ENCODE data around the gene ASAH2.
"Not testable (repeated sequence)": the region's sequence is repeated elsewhere in the genome, so short reads cannot be mapped to it uniquely, and the experiment has no call there.

ASAH2 gene

DNA sequence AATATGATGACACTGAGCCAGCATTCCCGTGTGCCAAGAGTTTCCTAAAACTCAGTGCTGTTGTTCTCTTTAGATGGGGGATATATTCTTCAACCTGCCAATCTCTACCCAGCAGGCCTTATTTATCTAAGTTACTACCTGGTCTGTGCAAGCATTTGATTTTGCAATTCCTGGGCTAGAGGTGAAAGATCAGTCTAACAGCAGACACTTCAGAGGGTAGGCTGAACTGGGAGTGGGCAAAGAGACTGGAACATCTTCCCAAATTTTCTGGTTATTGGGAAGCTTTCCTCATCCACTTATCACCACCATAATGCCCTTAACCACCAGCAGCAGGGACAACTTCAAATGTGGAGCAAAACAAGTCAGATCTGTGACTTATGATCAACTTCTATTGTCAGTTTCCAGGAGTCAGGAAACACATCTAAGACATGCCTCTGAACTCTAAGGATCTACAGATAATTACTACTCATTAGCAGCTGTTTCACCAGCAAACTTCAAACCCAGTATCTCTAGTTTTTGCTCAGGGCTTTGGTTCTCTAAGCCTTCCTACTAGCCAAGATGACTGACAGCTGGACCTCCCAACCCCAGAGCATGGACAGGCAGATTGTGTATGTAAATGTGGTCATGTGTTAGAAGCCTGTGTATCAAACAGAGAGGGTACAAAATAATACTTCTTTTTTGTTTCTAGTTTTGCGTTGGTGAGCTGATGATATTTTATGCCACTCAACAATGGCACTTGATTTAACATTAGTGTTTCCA is 1.0 kb downstream of the ASAH2 start:
- DNase-seq = no peak

DNA sequence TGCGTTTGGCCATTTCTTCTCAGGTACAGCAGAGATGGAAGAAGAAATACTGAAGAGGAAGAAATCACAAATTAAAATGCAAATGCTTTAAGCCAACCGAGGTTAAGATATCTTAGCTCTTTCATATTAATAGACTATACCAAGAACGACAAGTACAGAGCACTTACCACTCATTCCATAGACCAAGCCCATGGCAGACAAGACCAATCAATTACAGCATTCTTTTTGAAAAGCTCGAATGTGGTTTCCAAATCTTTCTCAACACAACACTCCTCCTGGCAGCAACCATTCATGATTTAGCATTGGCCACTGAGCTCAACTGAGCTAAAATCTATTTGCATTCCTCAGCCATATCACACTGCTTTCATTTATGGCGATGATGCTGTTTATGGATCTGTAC is 2.7 kb downstream of the ASAH2 start:
- no peak for DNase-seq

- DNase-seq = no peak
These were observed 3.3 kb downstream of the ASAH2 start for GRCh38 chr10:50248062-50248461.

GRCh38 chr10:50244201-50244600 is 7.1 kb downstream of the ASAH2 start:
- no peak for DNase-seq

DNA sequence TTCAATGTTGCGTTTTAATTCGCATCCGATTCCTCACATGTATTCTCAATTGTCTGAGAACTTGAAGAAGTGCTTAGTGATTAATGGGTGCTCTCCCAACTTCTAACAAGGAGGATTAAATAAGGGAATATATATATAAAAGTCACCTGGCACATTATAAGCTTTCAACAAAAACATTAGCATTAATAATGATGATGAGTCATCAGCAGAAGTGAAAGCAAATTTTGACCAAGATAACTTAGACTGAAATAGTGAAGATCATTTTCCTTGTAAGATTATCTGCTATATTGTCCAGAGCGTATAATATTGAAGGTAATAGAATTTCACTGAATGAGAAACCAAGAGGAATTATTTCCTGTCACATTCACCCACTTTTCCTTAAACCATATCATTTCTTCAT is 8.5 kb downstream of the ASAH2 start:
- DNase-seq = no peak

DNA sequence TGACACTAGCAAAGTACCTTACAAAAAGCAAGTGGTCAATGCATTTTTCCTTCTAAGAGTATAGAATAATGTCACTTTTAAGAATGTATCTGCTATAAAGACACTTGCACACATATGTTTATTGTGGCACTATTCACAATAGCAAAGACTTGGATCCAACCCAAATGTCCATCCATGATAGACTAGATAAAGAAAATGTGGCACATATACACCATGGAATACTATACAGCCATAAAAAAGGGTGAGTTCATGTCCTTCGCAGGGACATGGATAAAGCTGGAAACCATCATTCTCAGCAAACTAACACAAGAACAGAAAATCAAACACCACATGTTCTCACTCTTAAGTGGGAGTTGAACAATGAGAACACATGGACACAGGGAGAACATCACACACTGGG is 9.8 kb downstream of the ASAH2 start:
- DNase-seq = not testable (repeated sequence)

- no peak for DNase-seq
These were observed 16.8 kb downstream of the ASAH2 start for GRCh38 chr10:50234486-50234885.

DNA sequence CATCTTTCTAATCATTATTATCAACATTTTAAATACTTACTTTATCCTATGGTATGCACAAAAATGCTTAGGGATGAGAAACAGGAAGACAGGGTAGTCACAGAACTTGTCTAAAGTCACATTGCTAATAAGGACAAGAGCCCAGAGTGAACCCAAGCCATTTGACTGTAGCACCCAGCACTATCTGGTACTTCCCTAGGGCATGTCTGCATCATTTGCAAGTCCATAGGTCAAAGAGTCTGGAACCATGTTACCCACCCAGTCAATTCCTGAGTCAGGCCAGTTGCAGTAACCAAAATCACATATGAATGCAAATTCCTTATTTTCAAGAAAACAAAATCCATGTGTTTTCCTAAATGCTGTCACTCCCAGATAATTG is 19.1 kb downstream of the ASAH2 start:
- DNase-seq = no peak

GRCh38 chr10:50231515-50232260 is 19.6 kb downstream of the ASAH2 start:
- DNase-seq = no peak

DNA sequence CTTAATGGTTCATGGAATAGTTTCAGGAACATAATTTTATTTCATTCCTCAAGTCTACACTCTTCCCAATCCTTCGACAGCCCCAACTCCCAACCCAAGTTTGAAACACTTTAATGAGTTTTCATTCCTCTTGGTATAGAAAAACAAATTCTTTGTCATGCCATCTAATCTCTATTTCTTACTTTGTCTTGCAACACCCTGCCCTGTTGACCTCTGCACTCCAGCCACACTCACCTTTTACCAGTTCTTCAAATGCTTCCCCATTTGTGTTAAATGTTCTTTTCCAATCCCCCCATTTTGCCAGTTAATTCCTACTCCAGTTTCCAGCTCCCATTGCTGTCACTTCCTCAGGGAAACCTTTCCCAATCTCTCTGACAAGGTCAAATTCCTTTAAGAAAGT is 21.9 kb downstream of the ASAH2 start:
- DNase-seq = no peak

GRCh38 chr10:50228672-50229071 is 22.6 kb downstream of the ASAH2 start:
- no peak for DNase-seq

GRCh38 chr10:50226610-50227009 is 24.7 kb downstream of the ASAH2 start:
- DNase-seq = no peak

- peak in 1 of 2 donors; percentile 14 for DNase-seq
These were observed 26.9 kb downstream of the ASAH2 start for GRCh38 chr10:50224330-50224952.

GRCh38 chr10:50222199-50222598 is 29.1 kb downstream of the ASAH2 start:
- DNase-seq = no peak

DNA sequence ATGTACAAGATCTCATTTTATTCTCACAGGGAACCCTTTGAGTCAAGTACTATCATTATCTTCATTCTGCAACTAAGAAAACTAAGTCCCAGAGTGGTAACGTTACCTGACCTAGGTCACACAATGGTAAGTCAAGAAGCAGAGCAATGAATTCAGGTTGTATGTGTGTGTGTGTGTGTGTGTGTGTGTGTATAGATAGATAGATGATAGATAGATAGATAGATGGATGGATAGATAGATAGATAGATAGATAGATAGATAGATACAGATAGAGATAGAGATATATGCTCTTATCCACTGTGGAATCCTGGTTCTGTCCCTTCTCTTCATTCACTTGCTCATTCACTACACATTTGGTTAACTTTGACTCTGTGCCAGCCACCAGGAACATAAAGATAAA is 29.8 kb downstream of the ASAH2 start:
- DNase-seq = no peak

DNA sequence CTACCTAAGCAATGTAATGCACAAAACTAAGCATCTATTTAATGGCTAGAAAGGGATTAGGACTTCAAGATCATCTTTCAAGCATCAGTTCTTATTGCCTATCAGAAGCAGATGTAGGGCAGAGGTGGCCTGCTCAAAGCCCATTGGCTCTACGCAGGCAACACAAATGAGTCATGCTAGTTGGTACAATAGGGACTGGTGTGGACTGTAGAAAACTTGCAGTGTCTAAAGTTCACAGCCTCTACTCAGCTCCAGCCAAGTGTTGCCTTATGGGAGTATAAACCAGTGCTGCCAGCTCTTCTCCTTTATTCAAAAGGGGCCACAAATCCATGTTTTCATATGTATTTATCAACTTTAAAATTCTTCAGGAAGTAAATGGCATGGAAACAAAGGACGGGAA is 31.7 kb downstream of the ASAH2 start:
- DNase-seq = no peak

- DNase-seq = no peak
These were observed 32.1 kb downstream of the ASAH2 start for GRCh38 chr10:50219200-50219599.

- no peak for DNase-seq
These were observed 34.4 kb downstream of the ASAH2 start for GRCh38 chr10:50216894-50217293.

DNA sequence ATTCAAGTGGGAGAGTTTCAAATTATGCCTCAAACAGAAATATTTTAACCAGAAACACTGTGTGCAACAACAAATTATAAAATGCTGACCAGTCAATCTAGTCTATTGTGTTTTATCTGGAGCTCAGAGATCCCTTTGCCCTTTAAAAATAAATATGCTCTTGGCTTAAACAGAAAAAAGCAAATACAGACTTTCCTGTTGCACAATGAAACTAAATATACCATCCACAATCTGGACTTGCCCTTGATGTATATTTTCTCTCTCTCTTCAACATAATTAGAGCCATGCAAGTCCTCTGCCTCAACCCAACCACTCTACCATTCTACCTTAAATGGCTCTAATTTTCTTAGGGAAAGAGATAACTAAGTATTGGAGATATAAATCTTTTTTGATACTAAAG is 34.9 kb downstream of the ASAH2 start:
- no peak for DNase-seq

GRCh38 chr10:50211670-50212069 is 39.6 kb downstream of the ASAH2 start:
- no peak for DNase-seq

DNA sequence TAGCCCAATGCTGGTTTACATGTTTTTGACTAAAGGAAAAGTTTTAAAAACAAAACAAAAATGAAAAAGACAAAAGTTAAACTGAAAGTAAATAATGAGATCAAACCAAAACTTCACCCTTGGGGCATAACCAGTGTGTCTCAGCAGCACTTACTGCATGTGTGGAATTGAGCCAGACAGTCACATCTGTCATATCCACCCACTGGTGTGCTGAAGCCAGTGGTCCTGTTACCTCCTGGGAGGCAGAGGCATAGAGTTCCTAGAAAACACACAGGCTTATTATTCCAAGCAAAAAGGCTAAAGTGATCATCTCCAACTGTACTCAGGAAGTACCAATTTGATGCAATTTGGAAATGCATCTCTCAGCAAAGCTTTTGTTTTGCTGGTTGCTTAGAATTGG is 40.4 kb downstream of the ASAH2 start:
- no peak for DNase-seq
